ENCODE data around the gene ITGB3BP.
"Not testable (repeated sequence)": the region's sequence is repeated elsewhere in the genome, so short reads cannot be mapped to it uniquely, and the experiment has no call there.

ITGB3BP gene

GRCh38 chr1:63475761-63476160 is 47.3 kb downstream of the ITGB3BP start:
- Histone ChIP-seq H3K9me3 (ENCODE audit: severe bottlenecking) (no peaks in the 10 kb centered on the region), H3K4me3 (ENCODE audit: low read depth, low read length) (no peak overlapping the region), H3K27me3 (ENCODE audit: insufficient read depth, low read depth, severe bottlenecking) (no peaks in the 10 kb centered on the region), H3K36me3 (peaks cover 6% of the 10 kb centered on the region), H3K27ac (no peak overlapping the region)
- DNase-seq, result no peak
- TF ChIP-seq, protein P1, sequence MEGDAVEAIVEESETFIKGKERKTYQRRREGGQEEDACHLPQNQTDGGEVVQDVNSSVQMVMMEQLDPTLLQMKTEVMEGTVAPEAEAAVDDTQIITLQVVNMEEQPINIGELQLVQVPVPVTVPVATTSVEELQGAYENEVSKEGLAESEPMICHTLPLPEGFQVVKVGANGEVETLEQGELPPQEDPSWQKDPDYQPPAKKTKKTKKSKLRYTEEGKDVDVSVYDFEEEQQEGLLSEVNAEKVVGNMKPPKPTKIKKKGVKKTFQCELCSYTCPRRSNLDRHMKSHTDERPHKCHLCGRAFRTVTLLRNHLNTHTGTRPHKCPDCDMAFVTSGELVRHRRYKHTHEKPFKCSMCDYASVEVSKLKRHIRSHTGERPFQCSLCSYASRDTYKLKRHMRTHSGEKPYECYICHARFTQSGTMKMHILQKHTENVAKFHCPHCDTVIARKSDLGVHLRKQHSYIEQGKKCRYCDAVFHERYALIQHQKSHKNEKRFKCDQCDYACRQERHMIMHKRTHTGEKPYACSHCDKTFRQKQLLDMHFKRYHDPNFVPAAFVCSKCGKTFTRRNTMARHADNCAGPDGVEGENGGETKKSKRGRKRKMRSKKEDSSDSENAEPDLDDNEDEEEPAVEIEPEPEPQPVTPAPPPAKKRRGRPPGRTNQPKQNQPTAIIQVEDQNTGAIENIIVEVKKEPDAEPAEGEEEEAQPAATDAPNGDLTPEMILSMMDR (IDR thresholded peaks at IDR 0.05; ENCODE audit: low read depth, low read length), result no peak

DNA sequence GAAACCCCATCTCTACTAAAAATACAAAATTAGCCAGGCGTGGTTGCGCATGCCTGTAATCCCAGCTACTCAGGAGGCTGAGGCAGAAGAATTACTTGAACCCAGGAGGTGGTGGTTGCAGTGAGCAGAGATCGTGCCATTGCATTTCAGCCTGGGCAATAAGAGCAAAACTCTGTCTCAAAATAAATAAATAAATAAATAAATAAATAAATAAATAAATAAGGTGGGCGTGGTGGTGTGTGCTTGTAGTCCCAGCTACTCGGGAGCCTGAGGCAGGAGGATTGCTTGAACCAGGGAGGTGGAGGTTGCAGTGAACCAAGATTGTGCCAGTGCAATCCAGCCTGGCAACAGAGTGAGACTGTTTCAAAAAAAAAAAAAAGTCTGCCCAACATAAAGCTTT is 54.3 kb downstream of the ITGB3BP start:
- not testable (repeated sequence) for H3K27me3 ChIP-seq (ENCODE audit: insufficient read depth, low read depth, severe bottlenecking); H3K27ac ChIP-seq; H3K4me3 ChIP-seq (ENCODE audit: low read depth, low read length); H3K36me3 ChIP-seq; H3K9me3 ChIP-seq (ENCODE audit: severe bottlenecking); DNase-seq

DNA sequence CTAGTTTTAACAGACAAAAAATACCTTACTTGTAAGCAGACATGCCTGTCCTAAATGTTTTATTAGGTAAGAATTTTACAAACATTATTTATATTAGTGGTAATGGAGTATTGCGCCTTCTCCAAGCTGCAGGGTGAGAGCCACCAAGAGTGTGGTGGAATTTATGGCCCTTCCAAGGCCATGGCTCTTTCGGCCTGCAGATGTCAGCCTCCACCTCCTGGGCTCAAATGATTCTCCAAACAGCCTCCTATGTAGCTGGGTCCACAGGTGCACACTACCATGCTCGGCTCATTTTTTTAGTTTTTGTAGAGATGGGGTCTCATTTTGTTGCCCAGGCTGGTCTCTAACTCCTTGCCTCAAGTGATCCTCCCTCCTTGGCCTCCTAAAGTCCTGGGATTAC is 56.3 kb downstream of the ITGB3BP start:
- H3K9me3 ChIP-seq (ENCODE audit: severe bottlenecking), result peaks cover 1% of the 10 kb centered on the region
- peaks cover 1% of the 10 kb centered on the region for H3K36me3 ChIP-seq
- DNase-seq, result no peak
- H3K4me3 ChIP-seq (ENCODE audit: low read depth, low read length), result no peak overlapping the region
- no peak overlapping the region for H3K27ac ChIP-seq
- H3K27me3 ChIP-seq (ENCODE audit: insufficient read depth, low read depth, severe bottlenecking), result no peaks in the 10 kb centered on the region
- TF ChIP-seq, protein P1 (IDR thresholded peaks at IDR 0.05; ENCODE audit: low read depth, low read length), result peak; percentile 28; the same call in 1 of the 2 replicates

DNA sequence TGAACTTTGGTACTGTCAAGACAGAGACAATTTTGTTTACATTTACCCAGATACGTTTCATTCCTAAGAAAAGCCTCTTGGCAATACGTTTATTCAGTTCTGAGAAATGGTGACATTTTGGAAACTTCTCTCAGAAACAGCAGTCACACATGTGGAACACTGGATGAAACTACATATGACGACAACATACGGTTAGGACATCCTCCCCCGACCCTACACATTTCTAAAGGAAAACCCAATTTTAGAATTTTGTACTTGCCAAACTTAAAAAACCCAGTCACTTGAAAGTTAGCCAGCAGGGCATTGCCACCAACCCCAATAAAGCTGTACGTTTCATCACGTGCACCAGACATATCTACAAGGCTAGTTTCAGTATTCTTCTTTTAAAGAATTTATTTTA is 56.8 kb downstream of the ITGB3BP start:
- Histone ChIP-seq H3K9me3 (ENCODE audit: severe bottlenecking) (peaks cover 4% of the 10 kb centered on the region), H3K4me3 (ENCODE audit: low read depth, low read length) (no peak overlapping the region), H3K27ac (no peak overlapping the region), H3K27me3 (ENCODE audit: insufficient read depth, low read depth, severe bottlenecking) (no peaks in the 10 kb centered on the region), H3K36me3 (peaks cover 6% of the 10 kb centered on the region)
- TF ChIP-seq, protein P1 (IDR thresholded peaks at IDR 0.05; ENCODE audit: low read depth, low read length), result no peak
- DNase-seq, result no peak

GRCh38 chr1:63463248-63463647 is 59.8 kb downstream of the ITGB3BP start:
- no peak overlapping the region for H3K4me3 ChIP-seq (ENCODE audit: low read depth, low read length)
- H3K27ac ChIP-seq, result no peak overlapping the region
- H3K36me3 ChIP-seq, result peaks cover 6% of the 10 kb centered on the region

GRCh38 chr1:63461661-63462230 is 61.3 kb downstream of the ITGB3BP start:
- Histone ChIP-seq H3K27me3 (ENCODE audit: insufficient read depth, low read depth, severe bottlenecking) (no peaks in the 10 kb centered on the region), H3K9me3 (ENCODE audit: severe bottlenecking) (peaks cover 4% of the 10 kb centered on the region), H3K4me3 (ENCODE audit: low read depth, low read length) (no peak overlapping the region), H3K36me3 (peaks cover 6% of the 10 kb centered on the region), H3K27ac (no peak overlapping the region)
- TF ChIP-seq, protein P1 (IDR thresholded peaks at IDR 0.05; ENCODE audit: low read depth, low read length), result no peak
- no peak for DNase-seq

More at GRCh38 chr1:63463248-63463647, 59.8 kb downstream of the ITGB3BP start:
- H3K27me3 ChIP-seq (ENCODE audit: insufficient read depth, low read depth, severe bottlenecking), result no peaks in the 10 kb centered on the region
- DNase-seq, result no peak
- peaks cover 4% of the 10 kb centered on the region for H3K9me3 ChIP-seq (ENCODE audit: severe bottlenecking)
- TF ChIP-seq, protein P1 (IDR thresholded peaks at IDR 0.05; ENCODE audit: low read depth, low read length), result no peak

Measured in WERI-Rb-1 (cell line).